Endodermal cell (in vitro differentiated cells): ENCODE results near the gene PNMT. TPM values are rescaled to one million over a fixed set of nuclear protein-coding genes. Genes with fewer than 3 reads are reported as not detected.

ENCODE experiments used
- DNase-seq: peaks from one replicate; pipeline ENCODE4 v3.0.0-alpha.2; 2017
- H3K27ac ChIP-seq: 2 replicates; pipeline ENCODE4 v1.5.1; 2013; ENCODE audit warnings: mild to moderate bottlenecking, low read depth, low read length, moderate library complexity
- H3K27me3 ChIP-seq: 2 replicates; pipeline ENCODE4 v1.6.1; 2013; ENCODE audit warnings: mild to moderate bottlenecking, low read length, moderate library complexity; ENCODE audit not compliant: insufficient read depth, control insufficient read depth, poor library complexity, severe bottlenecking
- H3K36me3 ChIP-seq: 2 replicates; pipeline ENCODE4 v1.7.0; 2013; ENCODE audit warnings: mild to moderate bottlenecking, low read length, moderate library complexity; ENCODE audit not compliant: control insufficient read depth, insufficient read depth
- H3K4me1 ChIP-seq: one replicate; pipeline ENCODE4 v1.7.0; 2013; ENCODE audit warnings: low read length; ENCODE audit not compliant: control insufficient read depth, insufficient read depth
- H3K4me3 ChIP-seq: 2 replicates; pipeline ENCODE4 v1.5.1; 2013; ENCODE audit warnings: mild to moderate bottlenecking, low read length, moderate library complexity
- H3K9ac ChIP-seq: 2 replicates; pipeline ENCODE4 v1.6.1; 2013; ENCODE audit warnings: mild to moderate bottlenecking, low read length, moderate library complexity; ENCODE audit not compliant: poor library complexity, severe bottlenecking; ENCODE audit errors: extremely low read depth
- H3K9me3 ChIP-seq: 2 replicates; pipeline ENCODE4 v1.6.1; 2013; ENCODE audit warnings: mild to moderate bottlenecking, low read length, moderate library complexity; ENCODE audit not compliant: control insufficient read depth
- H3K27ac Mint-ChIP-seq: 2 replicates; pipeline ENCODE4 v1.8.0; 2020; ENCODE audit warnings: mixed read lengths
- H3K27me3 Mint-ChIP-seq: 2 replicates; pipeline ENCODE4 v1.8.0; 2021; ENCODE audit warnings: mild to moderate bottlenecking, mixed read lengths; ENCODE audit not compliant: insufficient read depth
- H3K36me3 Mint-ChIP-seq: 2 replicates; pipeline ENCODE4 v1.8.0; 2020; ENCODE audit warnings: low read depth, mixed read lengths
- H3K4me1 Mint-ChIP-seq: 2 replicates; pipeline ENCODE4 v1.8.0; 2020; ENCODE audit warnings: mixed read lengths
- H3K4me3 Mint-ChIP-seq: 2 replicates; pipeline ENCODE4 v1.8.0; 2020; ENCODE audit warnings: mild to moderate bottlenecking, moderate library complexity, mixed read lengths
- H3K9me3 Mint-ChIP-seq: 2 replicates; pipeline ENCODE4 v1.8.0; 2020; ENCODE audit warnings: mild to moderate bottlenecking, mixed read lengths
- CTCF ChIP-seq: fragments of 200-600 bp; sonication (generic); conservative IDR thresholded peaks from 2 replicates; pipeline ENCODE4 v1.5.0; 2021; ENCODE audit warnings: antibody characterized with exemption, mild to moderate bottlenecking
- WGBS, 2 experiments: methylation state at CpG; one replicate each; pipeline versions ENCODE4 v1.1.5 to v1.1.7; 2013; ENCODE audit warnings: missing lambda C conversion rate in 2 of 2, mixed read lengths in 1 of 2; ENCODE audit not compliant: insufficient coverage in 1 of 2, insufficient read length in 1 of 2; 5-methylcytosine and 5-hydroxymethylcytosine counted together
- total RNA-seq, 2 donors: library from RNA; stranded (reverse); fragmentation: NEBNext Ultra II Directional in 1 of 2; extraction: Animal tissue kit (Norgen Biotek cat#: 25700) in 1 of 2; gene quantifications; 2 replicates in 1 of 2; 3 replicates in 1 of 2; pipeline ENCODE4 v1.2.1, GENCODE V29; 2021

Gene PNMT
- total RNA-seq, 2 donors from 2014 or later: 0.55 to 1.0 TPM

- Histone ChIP-seq H3K36me3 (no peaks in the 10 kb centered on the region), H3K9ac (no peak overlapping the region), H3K4me3 (no peak overlapping the region), H3K27ac (no peak overlapping the region), H3K27me3 (peaks cover 71% of the 10 kb centered on the region), H3K4me1 (no peaks in the 10 kb centered on the region), H3K9me3 (no peaks in the 10 kb centered on the region)
- no peak for DNase-seq
- H3K4me3 Mint-ChIP-seq: no peak overlapping the region
- H3K27me3 Mint-ChIP-seq: peaks cover 86% of the 10 kb centered on the region
- no peak for TF ChIP-seq CTCF
- peaks cover 3% of the 10 kb centered on the region for H3K4me1 Mint-ChIP-seq
- no peaks in the 10 kb centered on the region for H3K9me3 Mint-ChIP-seq
- WGBS, 2 experiments: 57% methylated on average over 1 of the region's 1 CpG; no CpG with 5 or more reads in 1 of the 2 experiments
- H3K27ac Mint-ChIP-seq: no peak overlapping the region
- H3K36me3 Mint-ChIP-seq: no peaks in the 10 kb centered on the region
Observed at GRCh38 chr17:39619786-39620101, 48.5 kb upstream of the PNMT start.

- Mint-ChIP-seq H3K27me3 (peaks cover 86% of the 10 kb centered on the region), H3K27ac (no peak overlapping the region), H3K36me3 (no peaks in the 10 kb centered on the region), H3K9me3 (no peaks in the 10 kb centered on the region), H3K4me1 (peaks cover 7% of the 10 kb centered on the region), H3K4me3 (no peak overlapping the region)
- TF ChIP-seq CTCF: peak; percentile 100
- WGBS, 2 experiments: 9 to 14% methylated on average over 16 to 25 of the region's 26 CpGs
- H3K9ac ChIP-seq: no peak overlapping the region
- no peak overlapping the region for H3K4me3 ChIP-seq
- peaks cover 71% of the 10 kb centered on the region for H3K27me3 ChIP-seq
- H3K36me3 ChIP-seq: no peaks in the 10 kb centered on the region
- no peaks in the 10 kb centered on the region for H3K9me3 ChIP-seq
- peak; percentile 99 for DNase-seq
- no peak overlapping the region for H3K27ac ChIP-seq
- no peaks in the 10 kb centered on the region for H3K4me1 ChIP-seq
Observed at GRCh38 chr17:39621523-39622379, 46.5 kb upstream of the PNMT start.

GRCh38 chr17:39622380-39623006, 45.8 kb upstream of the PNMT start:
- Histone ChIP-seq H3K4me3 (no peak overlapping the region), H3K36me3 (no peaks in the 10 kb centered on the region), H3K9ac (no peak overlapping the region), H3K27me3 (peaks cover 71% of the 10 kb centered on the region), H3K27ac (no peak overlapping the region), H3K4me1 (peaks cover under 1% of the 10 kb centered on the region), H3K9me3 (no peaks in the 10 kb centered on the region)
- Mint-ChIP-seq H3K4me1 (peaks cover 7% of the 10 kb centered on the region), H3K9me3 (no peaks in the 10 kb centered on the region), H3K36me3 (no peaks in the 10 kb centered on the region), H3K27me3 (peaks cover 82% of the 10 kb centered on the region), H3K4me3 (no peak overlapping the region), H3K27ac (no peak overlapping the region)
- TF ChIP-seq CTCF: no peak
- DNase-seq: no peak
- WGBS, 2 experiments: 67 to 69% methylated on average over 11 to 16 of the region's 16 CpGs
